Natural killer cell (primary cell): ENCODE measurements around the gene DOCK1. TPM values are rescaled to one million over a fixed set of nuclear protein-coding genes. Genes with fewer than 3 reads are reported as not detected.

Experiments
- ATAC-seq, 3 donors: fragments of 150-1000 bp in 2 of 3; fragments of 200-7000 bp in 1 of 3; cut with Tn5 transposase; 1 replicate in 1 of 3; 2 replicates in 2 of 3; pipeline ENCODE4 v1.10.0; 2021; ENCODE audit warnings: mild to moderate bottlenecking in 2 of 3, moderate library complexity in 2 of 3
- DNase-seq, 2 donors: peaks; one replicate each; pipeline versions ENCODE4 v3.0.0 to v3.0.0-alpha.2; 2013 to 2021; ENCODE audit warnings: mixed read lengths in 1 of 2
- H3K27ac ChIP-seq: one replicate; pipeline ENCODE4 v1.5.1; 2013; ENCODE audit warnings: mild to moderate bottlenecking, low read length
- H3K27me3 ChIP-seq: one replicate; pipeline ENCODE4 v1.6.1; 2013; ENCODE audit warnings: low read length; ENCODE audit not compliant: control insufficient read depth, insufficient read depth
- H3K36me3 ChIP-seq: one replicate; pipeline ENCODE4 v1.6.1; 2013; ENCODE audit warnings: low read length; ENCODE audit not compliant: control insufficient read depth, insufficient read depth
- H3K4me1 ChIP-seq: one replicate; pipeline ENCODE4 v1.6.1; 2013; ENCODE audit warnings: low read length; ENCODE audit not compliant: control insufficient read depth, insufficient read depth
- H3K4me3 ChIP-seq: one replicate; pipeline ENCODE4 v1.5.1; 2013; ENCODE audit warnings: low read length
- H3K9me3 ChIP-seq: one replicate; pipeline ENCODE4 v1.6.1; 2013; ENCODE audit warnings: low read length; ENCODE audit not compliant: control insufficient read depth, insufficient read depth
- H3K27ac Mint-ChIP-seq, 2 donors: one replicate each; pipeline ENCODE4 v1.8.0; 2022; ENCODE audit warnings: mild to moderate bottlenecking in 2 of 2, mixed read lengths in 2 of 2, moderate library complexity in 1 of 2
- H3K27me3 Mint-ChIP-seq, 2 donors: one replicate each; pipeline ENCODE4 v1.8.0; 2022; ENCODE audit warnings: low read depth in 2 of 2, mixed read lengths in 2 of 2
- H3K36me3 Mint-ChIP-seq: one replicate; pipeline ENCODE4 v1.8.0; 2022; ENCODE audit warnings: mixed read lengths
- H3K4me1 Mint-ChIP-seq, 2 donors: one replicate each; pipeline ENCODE4 v1.8.0; 2022; ENCODE audit warnings: mixed read lengths in 2 of 2
- H3K4me3 Mint-ChIP-seq: one replicate; pipeline ENCODE4 v1.8.0; 2022; ENCODE audit warnings: mild to moderate bottlenecking, moderate library complexity, mixed read lengths
- H3K9me3 Mint-ChIP-seq, 2 donors: one replicate each; pipeline ENCODE4 v1.8.0; 2022; ENCODE audit warnings: mixed read lengths in 2 of 2
- WGBS: methylation state at CpG from one replicate; pipeline ENCODE4 v1.1.7; 2013; ENCODE audit warnings: missing lambda C conversion rate; ENCODE audit not compliant: insufficient coverage; 5-methylcytosine and 5-hydroxymethylcytosine counted together
- intact Hi-C: fragments of 100-400 bp; cut with micrococcal nuclease; formaldehyde crosslinking; loops from one replicate; pipeline ENCODE4 v1.14.2; 2022
- total RNA-seq, 4 donors: library from RNA; stranded (reverse); fragments of 120-200 nt in 1 of 4; gene quantifications; one replicate each; pipeline versions ENCODE4 v1.2.3 to v1.2.4, GENCODE V29; 2013 to 2022
- TF ChIP-seq, protein P1 (sequence below): fragments of 200-600 bp; IDR thresholded peaks from one replicate; pipeline ENCODE4 v1.8.0; 2022; ENCODE audit warnings: antibody characterized with exemption

The DOCK1 gene
- total RNA-seq, 3 donors from 2014 or later (not counting 1 experiment from before 2014, with no cell fraction given) = 0.07 to 0.12 (median 0.08) TPM

DNA sequence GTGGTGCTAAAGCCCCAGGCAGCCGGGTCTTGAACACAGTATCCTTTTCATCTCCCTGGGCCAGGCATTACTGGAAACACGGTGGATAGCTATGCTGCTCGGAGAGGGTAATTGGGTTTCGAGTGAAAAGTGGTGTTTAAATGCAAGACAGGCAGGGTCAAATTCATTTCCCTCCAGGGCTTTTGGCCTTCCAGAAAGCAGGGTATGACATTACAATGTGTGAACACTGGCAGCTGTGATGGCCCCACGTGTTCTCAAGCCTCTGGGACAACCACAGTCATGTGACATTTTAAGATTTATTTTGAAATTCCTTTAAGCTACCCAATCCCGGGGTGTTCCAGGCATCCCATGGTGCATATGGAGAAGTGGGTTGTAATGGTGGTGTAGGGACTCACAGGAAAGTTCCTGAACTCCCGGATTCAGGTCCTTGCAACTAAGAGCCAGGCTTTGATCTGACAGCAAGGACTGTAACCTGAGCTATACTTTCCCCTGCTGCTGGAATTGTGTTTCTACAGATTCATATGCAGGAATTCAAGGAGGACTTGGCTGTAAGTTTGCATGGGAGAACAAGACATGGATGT, 244.4 kb downstream of the DOCK1 start:
- Mint-ChIP-seq H3K9me3 (no peaks in the 10 kb centered on the region), H3K4me3 (no peak overlapping the region), H3K27me3 (no peaks in the 10 kb centered on the region), H3K36me3 (no peaks in the 10 kb centered on the region), H3K27ac (no peak overlapping the region), H3K4me1 (no peaks in the 10 kb centered on the region)
- H3K27ac ChIP-seq = no peak overlapping the region
- 83% methylated on average over 7 of the region's 7 CpGs for WGBS
- H3K4me1 ChIP-seq = no peaks in the 10 kb centered on the region
- ATAC-seq (no peak), DNase-seq (no peak)
- no peaks in the 10 kb centered on the region for H3K9me3 ChIP-seq
- intact Hi-C loops = no loop called here
- no peaks in the 10 kb centered on the region for H3K27me3 ChIP-seq
- no peak overlapping the region for H3K4me3 ChIP-seq
- TF ChIP-seq, protein P1, sequence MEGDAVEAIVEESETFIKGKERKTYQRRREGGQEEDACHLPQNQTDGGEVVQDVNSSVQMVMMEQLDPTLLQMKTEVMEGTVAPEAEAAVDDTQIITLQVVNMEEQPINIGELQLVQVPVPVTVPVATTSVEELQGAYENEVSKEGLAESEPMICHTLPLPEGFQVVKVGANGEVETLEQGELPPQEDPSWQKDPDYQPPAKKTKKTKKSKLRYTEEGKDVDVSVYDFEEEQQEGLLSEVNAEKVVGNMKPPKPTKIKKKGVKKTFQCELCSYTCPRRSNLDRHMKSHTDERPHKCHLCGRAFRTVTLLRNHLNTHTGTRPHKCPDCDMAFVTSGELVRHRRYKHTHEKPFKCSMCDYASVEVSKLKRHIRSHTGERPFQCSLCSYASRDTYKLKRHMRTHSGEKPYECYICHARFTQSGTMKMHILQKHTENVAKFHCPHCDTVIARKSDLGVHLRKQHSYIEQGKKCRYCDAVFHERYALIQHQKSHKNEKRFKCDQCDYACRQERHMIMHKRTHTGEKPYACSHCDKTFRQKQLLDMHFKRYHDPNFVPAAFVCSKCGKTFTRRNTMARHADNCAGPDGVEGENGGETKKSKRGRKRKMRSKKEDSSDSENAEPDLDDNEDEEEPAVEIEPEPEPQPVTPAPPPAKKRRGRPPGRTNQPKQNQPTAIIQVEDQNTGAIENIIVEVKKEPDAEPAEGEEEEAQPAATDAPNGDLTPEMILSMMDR = no peak
- no peaks in the 10 kb centered on the region for H3K36me3 ChIP-seq

DNA sequence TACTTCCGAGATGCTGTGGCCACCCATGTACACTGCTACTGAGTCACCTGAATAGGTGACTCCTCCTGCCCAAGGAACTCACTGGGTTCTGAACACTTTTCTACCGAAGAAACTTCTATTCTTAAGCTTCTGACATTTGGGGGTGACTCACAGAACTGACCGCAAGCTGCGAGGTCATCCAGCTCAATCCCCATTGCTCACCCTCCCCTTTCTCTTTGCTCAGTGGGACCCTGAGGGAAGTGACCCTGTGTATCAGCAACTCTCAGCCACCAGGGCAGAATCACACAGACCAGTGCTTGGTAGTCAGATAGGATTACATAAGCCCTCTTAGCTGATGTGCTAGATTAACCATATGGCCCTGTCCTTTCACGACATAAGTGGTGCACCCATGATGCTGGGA, 244.9 kb downstream of the DOCK1 start:
- ATAC-seq (no peak), DNase-seq (no peak)
- WGBS = 89% methylated on average over 5 of the region's 5 CpGs
- Mint-ChIP-seq H3K36me3 (no peaks in the 10 kb centered on the region), H3K27me3 (no peaks in the 10 kb centered on the region), H3K4me3 (no peak overlapping the region), H3K9me3 (no peaks in the 10 kb centered on the region), H3K4me1 (no peaks in the 10 kb centered on the region), H3K27ac (no peak overlapping the region)
- Histone ChIP-seq H3K27ac (no peak overlapping the region), H3K4me1 (no peaks in the 10 kb centered on the region), H3K36me3 (no peaks in the 10 kb centered on the region), H3K4me3 (no peak overlapping the region), H3K27me3 (no peaks in the 10 kb centered on the region), H3K9me3 (no peaks in the 10 kb centered on the region)
- intact Hi-C loops = no loop called here
- TF ChIP-seq, protein P1 = no peak

DNA sequence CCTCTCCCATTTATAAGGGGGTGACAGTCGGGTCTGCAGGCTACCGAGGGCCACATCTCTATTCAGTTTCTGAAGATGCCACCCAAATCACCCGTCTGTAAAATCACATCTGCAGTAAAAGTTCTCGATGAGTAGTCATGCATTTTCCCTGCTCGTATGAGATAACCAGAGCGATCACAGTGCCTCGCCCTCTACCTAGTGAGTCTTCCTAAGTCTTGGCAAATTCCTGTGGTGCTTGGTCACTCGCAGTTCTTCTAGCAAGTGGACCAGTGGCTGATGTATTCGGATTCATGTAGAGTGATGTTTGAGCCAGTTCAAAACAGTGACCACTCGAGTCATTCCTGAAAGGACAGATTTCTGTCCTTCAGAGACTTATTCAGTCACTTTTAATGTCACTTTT, 246.3 kb downstream of the DOCK1 start:
- H3K4me1 Mint-ChIP-seq = no peaks in the 10 kb centered on the region
- no peak for ATAC-seq
- Histone ChIP-seq H3K4me3 (no peak overlapping the region), H3K36me3 (no peaks in the 10 kb centered on the region), H3K4me1 (no peaks in the 10 kb centered on the region), H3K27ac (no peak overlapping the region), H3K9me3 (no peaks in the 10 kb centered on the region), H3K27me3 (no peaks in the 10 kb centered on the region)
- TF ChIP-seq, protein P1 = no peak
- intact Hi-C loops = no loop called here
- no peaks in the 10 kb centered on the region for H3K36me3 Mint-ChIP-seq
- peaks cover 0 to 5% of the 10 kb centered on the region in 2 donors for H3K27me3 Mint-ChIP-seq
- 89% methylated on average over 10 of the region's 10 CpGs for WGBS
- H3K9me3 Mint-ChIP-seq = no peaks in the 10 kb centered on the region
- H3K27ac Mint-ChIP-seq = no peak overlapping the region
- H3K4me3 Mint-ChIP-seq = no peak overlapping the region
- no peak for DNase-seq
